Activated CD4-positive, CD25-positive, alpha-beta regulatory T cell treated with anti-CD3 and anti-CD28 coated beads, Interleukin-2, amount 50 U/mL, for 24 hours (primary cell): Measurements from ENCODE around the gene PAQR5.
"Not testable (repeated sequence)": the region's sequence is repeated elsewhere in the genome, so short reads cannot be mapped to it uniquely, and the experiment has no call there.

Source experiments
- ATAC-seq, 2 donors: fragments of 150-1000 bp; cut with Tn5 transposase; one replicate each; pipeline ENCODE4 v1.10.0; 2021; ENCODE audit warnings: mild to moderate bottlenecking in 1 of 2, moderate library complexity in 1 of 2

PAQR5 gene

GRCh38 chr15:69317392-69317841 is 18.7 kb downstream of the PAQR5 start:
- ATAC-seq, result no peak

- ATAC-seq, result no peak
These were observed 19.3 kb downstream of the PAQR5 start for GRCh38 chr15:69318033-69318432.

DNA sequence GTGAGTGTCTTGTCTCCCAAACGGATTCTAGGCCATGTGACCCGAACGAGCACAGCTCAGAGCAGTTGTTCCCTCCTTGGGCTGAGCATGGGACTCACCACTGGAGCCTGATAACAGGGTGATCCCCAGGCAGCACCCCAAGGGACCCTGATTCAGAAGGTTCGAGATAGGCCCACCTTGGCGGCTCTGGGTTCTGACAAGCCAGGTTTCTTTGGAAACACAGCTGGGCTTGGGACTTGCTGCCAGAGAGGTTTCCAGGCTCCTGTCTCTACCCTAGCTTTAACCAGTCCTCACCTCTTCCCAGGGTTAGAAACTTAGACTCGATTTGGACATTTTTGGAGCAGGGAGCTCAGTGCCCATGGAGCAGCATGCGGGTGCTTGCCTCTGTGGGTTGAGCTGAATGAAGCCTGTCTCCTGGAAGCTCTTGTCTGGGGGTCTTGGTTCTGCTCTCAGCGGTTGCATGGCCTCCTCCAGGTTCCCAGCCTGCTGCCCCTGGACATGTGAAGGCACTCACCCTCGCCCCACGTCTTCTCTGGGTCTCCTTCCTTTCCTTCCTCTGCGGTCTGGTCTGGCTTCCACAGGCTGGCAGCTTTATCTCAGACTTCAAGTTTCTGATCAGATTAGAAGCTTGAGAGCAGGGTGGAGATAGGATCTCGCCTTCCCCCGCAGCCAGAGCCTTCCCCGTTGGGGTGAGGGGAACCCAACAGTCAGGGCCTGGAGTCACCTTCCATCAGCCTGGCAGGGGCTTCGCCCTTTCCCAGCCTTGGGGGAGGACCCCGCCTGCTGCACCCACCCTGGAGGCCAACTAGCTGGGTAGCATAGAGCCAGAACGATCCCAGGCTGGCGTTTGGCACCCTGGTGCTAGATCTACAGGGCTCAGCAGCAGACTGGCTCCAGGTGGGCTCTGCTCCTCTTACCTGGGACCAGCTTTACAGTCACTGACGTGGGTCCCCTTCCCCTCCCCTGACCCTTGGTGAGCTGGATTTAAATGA is 21.0 kb downstream of the PAQR5 start:
- no peak for ATAC-seq

DNA sequence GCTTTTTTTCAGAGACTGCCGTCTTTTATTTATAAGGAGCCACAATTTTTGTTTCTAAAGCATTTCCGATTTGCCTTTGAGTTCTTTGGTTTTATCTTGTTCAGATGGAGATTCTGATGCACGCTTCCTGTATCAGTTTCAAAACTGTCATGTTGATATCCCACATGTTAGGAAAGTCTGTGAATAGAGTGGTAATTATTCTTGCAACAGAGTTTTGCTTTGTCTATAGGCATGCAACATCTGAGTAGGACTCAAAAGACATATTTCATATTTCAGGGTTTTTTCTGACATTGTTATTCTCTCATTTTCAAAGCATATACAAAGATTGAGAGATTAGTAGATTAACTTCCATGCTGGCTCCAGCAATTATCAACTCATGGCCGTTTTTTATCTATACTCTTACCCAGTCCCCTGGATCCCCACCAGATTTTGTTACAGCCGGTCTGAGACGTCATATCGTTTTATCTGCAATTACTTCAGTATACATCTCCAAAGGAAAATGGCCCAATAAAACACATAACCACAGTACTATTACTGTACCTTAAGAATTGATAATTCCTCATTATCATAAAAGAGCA is 22.4 kb downstream of the PAQR5 start:
- ATAC-seq, result no peak

GRCh38 chr15:69323893-69324430 is 25.2 kb downstream of the PAQR5 start:
- ATAC-seq, result no peak

- ATAC-seq, result no peak
These were observed 25.9 kb downstream of the PAQR5 start for GRCh38 chr15:69324565-69324964.

- no peak for ATAC-seq
These were observed 26.8 kb downstream of the PAQR5 start for GRCh38 chr15:69325456-69325971.

- no peak for ATAC-seq
These were observed 29.4 kb downstream of the PAQR5 start for GRCh38 chr15:69328080-69328479.

GRCh38 chr15:69328739-69329138 is 30.0 kb downstream of the PAQR5 start:
- no peak for ATAC-seq

DNA sequence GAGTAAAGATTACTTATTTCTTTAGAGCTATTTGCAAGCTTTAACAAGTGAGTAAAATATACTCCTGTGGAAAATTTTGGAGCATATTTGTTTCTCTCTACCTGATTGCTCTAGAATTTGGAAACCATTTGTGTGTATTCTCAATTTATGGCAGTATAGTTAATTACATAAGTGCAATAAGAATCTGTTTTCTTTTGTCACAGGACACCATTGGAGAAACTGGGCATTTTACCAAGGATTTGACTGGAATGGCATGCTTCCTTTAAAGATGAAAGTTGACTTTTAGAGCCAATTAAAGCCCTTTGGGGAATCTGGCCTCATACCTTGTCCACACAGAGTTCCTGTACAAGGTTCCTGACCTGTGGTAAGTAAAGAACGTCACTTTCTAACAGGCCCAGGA is 38.4 kb downstream of the PAQR5 start:
- ATAC-seq, result no peak

GRCh38 chr15:69338535-69339213 is 40.0 kb downstream of the PAQR5 start:
- ATAC-seq, result no peak

- ATAC-seq, result not testable (repeated sequence)
These were observed 40.5 kb downstream of the PAQR5 start for GRCh38 chr15:69339214-69339543.

DNA sequence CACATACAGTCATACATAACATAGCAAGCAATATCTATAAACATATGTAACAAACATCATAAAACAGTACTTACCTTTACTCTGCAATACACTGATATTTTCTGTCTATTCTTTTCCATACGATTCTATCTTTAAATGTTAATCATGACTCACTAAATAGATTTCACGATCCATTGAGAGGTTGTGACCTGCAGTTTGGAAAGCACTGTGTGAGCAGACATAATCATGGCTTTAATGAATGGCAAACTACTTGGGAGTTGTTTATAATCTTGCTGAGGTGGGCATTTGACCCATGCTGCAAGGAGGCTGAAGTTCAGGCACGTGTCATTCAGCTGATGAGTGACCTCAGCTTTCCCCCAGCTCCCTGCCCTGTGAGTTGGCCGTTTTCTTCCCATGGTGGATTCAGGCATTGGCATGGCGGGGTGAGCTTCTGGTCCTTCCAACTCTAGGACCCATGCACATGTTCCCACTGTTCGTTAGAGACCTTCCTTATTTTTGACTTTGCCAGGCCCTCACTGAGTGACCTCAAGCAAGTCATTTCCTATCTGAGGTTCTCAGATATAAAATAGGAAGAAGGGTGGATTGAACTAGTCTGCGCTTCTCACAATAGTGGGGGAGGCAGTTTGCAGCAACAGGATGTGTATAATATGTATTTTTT is 41.7 kb downstream of the PAQR5 start:
- ATAC-seq, result no peak

GRCh38 chr15:69341356-69341755 is 42.6 kb downstream of the PAQR5 start:
- no peak for ATAC-seq

- ATAC-seq, result no peak
These were observed 43.9 kb downstream of the PAQR5 start for GRCh38 chr15:69342460-69343076.

- no peak for ATAC-seq
These were observed 44.4 kb downstream of the PAQR5 start for GRCh38 chr15:69343133-69343532.

GRCh38 chr15:69344238-69344637 is 45.5 kb downstream of the PAQR5 start:
- ATAC-seq, result no peak

DNA sequence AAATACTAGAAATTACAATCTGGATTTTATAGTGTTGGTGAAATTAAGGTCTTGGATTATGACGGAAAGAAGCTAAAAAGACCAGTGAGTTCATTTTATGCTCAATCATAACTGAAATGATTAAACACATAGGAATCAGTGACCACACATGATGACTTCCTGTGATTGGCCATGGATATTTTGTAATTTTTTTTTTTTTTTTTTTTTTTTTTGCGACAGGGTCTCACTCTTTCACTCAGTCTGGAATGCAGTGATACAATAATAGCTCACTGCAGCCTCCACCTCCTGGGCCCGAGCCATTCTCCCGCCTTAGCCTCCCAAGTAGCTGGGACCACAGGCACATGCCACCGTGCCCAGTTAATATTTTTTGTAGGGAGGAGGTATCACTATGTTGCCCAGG is 47.4 kb downstream of the PAQR5 start:
- ATAC-seq, result no peak

DNA sequence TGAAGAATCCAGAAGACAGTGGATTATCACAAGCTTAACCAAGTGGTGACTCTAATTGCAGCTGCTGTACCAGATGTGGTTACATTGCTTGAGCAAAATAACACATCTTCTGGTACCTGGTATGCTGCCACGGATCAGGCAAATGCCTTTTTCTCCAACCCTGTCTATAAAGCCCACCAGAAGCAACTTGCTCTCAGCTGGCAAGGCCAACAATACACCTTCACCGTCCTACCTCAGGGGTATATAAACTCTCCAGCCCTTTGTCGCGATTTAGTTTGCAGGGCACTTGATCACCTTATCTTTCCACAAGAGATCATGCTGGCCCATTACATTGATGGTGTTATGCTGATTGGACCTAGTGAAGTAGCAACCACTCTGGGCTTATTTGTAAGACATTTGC is 52.6 kb downstream of the PAQR5 start:
- no peak for ATAC-seq

DNA sequence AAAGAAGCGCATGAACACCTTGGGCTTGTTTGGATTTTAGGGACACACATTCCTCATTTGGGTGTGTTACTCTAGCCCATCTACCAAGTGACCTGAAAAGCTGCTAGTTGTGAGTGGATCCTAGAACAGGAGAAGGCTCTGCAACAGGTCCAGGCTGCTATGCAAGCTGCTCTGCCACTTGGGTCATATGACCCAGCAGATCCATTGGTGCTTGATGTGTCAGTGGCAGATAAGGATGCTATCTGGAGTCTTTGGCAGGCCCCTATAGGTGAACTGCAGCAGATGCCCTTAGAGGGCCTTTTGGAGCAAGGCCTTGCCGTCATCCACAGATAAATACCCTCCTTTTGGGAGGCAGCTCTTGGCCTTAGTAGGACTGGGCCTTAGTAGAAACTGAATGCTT is 53.2 kb downstream of the PAQR5 start:
- no peak for ATAC-seq

DNA sequence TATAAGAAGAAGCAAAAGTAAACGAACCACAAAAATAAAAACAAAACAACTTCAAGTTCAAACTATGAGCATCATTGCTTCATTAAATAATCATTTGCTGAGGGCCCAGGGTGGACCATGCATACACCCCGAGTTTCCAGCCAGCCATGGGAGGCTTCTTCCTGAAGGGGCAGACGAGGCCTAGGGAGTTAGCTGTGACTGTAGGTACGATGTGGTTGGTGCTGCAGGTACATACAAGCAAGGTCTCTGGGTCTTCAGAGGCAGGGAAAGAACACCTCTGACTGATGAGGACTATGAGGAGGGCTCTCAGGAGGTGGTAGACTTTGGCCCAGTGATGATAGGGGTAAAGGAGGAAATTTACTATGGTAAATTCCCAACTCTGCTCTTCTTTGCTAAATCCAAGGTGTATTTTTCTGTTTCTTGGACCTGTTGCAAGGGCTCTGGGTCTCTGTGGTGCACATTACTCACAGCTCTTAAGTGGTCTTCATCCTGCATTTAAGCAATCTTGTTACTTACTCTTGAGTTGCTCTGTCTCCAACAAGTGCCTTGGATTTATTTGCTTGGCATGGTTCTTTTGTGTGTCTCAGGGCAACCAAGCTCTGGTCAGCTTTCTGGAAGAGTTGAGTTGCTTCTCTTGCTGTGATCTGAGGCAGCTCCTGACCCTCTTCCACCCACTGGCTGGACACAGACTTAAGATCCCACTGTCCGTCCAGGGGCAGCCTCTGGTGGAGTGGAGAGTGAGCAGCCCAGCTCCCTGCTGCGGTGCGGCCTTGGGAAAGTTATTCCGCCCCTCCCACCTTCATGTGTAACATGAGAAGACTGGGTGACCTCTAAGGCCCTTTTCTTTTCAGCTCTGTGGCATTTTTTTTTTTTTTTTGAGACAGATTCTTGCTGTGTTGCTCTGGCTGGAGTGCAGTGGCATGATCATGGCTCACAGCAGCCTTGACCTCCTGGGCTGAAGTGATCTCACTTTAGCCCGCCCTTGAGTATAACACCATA is 59.4 kb downstream of the PAQR5 start:
- no peak for ATAC-seq
